ENCODE data around the gene PNMA8A. TPM values are rescaled to one million over a fixed set of nuclear protein-coding genes. Genes with fewer than 3 reads are reported as not detected.

PNMA8A gene
- total and polyA plus RNA-seq, 2 donors (not counting 1 experiment from before 2014, with no cell fraction given): 0.45 to 8.9 TPM

DNA sequence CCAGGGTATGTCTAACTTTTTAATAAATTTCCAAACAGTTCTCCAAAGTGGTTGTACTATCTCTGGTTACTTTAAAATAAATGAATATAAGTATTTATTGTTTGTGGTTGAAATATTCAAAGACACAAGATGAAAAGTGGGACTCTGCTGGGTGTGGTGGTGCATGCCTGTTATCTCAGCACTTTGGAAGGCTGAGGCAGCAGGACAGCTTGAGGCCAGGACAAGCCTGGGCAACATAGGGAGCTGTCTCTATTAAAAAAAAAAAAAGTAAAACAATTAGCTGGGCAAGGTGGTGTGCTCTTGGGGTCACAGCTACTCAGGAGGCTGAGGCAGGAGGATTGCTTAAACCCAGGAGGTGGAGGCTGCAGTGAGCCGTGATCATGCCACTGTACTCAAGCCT is 10.4 kb downstream of the PNMA8A start:
- Histone ChIP-seq H4K20me1 (ENCODE audit: control insufficient read depth, extremely low read depth, insufficient read depth, low read length) (no peaks in the 10 kb centered on the region), H3K9me3 (ENCODE audit: control insufficient read depth, insufficient read depth, low read depth, low read length) (no peaks in the 10 kb centered on the region), H2AFZ (ENCODE audit: low read length) (no peak overlapping the region), H3K36me3 (ENCODE audit: control insufficient read depth, insufficient read depth, low read length) (no peaks in the 10 kb centered on the region), H3K4me1 (ENCODE audit: control insufficient read depth, extremely low read depth, insufficient read depth, low read length) (peaks cover under 1% of the 10 kb centered on the region), H3K9ac (ENCODE audit: insufficient read depth, low read length) (no peak overlapping the region), H3K4me3 (replicated peaks in 1 of 4; ENCODE audit: control extremely low read depth in 1 of 4, insufficient read depth in 1 of 4, low read depth in 3 of 4, low read length in 4 of 4) (no peak overlapping the region), H3K4me2 (ENCODE audit: extremely low read depth, insufficient read depth, low read length) (no peak overlapping the region), H3K27me3 (ENCODE audit: control insufficient read depth, insufficient read depth, low read length) (no peaks in the 10 kb centered on the region), H3K79me2 (ENCODE audit: control insufficient read depth, insufficient read depth, low read length) (no peaks in the 10 kb centered on the region), H3K27ac (ENCODE audit: insufficient read depth, low read length) (no peak overlapping the region)
- TF ChIP-seq, protein P1, sequence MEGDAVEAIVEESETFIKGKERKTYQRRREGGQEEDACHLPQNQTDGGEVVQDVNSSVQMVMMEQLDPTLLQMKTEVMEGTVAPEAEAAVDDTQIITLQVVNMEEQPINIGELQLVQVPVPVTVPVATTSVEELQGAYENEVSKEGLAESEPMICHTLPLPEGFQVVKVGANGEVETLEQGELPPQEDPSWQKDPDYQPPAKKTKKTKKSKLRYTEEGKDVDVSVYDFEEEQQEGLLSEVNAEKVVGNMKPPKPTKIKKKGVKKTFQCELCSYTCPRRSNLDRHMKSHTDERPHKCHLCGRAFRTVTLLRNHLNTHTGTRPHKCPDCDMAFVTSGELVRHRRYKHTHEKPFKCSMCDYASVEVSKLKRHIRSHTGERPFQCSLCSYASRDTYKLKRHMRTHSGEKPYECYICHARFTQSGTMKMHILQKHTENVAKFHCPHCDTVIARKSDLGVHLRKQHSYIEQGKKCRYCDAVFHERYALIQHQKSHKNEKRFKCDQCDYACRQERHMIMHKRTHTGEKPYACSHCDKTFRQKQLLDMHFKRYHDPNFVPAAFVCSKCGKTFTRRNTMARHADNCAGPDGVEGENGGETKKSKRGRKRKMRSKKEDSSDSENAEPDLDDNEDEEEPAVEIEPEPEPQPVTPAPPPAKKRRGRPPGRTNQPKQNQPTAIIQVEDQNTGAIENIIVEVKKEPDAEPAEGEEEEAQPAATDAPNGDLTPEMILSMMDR (conservative IDR thresholded peaks at IDR 0.05 in 1 of 2, IDR thresholded peaks at IDR 0.05 in 1 of 2; ENCODE audit: low read depth in 1 of 2, low read length in 2 of 2): no peak
- TF ChIP-seq EZH2 (IDR thresholded peaks at IDR 0.05; ENCODE audit: low read length, missing control alignments): no peak
- DNase-seq (ENCODE audit: low read depth in 2 of 2): no peak

DNA sequence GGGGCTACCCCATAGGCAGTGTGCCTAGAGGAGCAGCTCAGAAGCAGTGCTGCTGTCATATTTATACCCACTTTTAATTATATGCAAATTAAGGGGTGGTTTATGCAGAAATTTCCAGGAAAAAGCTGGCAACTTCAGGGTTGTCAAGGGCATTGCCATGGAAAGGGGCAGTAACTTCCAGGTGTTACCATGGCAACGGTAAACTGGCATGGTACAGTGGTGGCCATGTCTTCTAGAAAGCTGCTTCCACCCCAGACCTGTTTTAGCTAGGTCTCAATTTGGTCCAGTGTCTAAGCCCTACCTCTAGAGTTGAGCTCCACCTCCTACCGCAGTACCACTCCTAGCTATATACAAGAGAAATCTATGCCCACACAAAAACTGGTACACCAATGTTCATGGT is 11.3 kb downstream of the PNMA8A start:
- Histone ChIP-seq H4K20me1 (ENCODE audit: control insufficient read depth, extremely low read depth, insufficient read depth, low read length) (no peaks in the 10 kb centered on the region), H3K27me3 (ENCODE audit: control insufficient read depth, insufficient read depth, low read length) (no peaks in the 10 kb centered on the region), H2AFZ (ENCODE audit: low read length) (no peak overlapping the region), H3K9me3 (ENCODE audit: control insufficient read depth, insufficient read depth, low read depth, low read length) (no peaks in the 10 kb centered on the region), H3K4me3 (replicated peaks in 1 of 4; ENCODE audit: control extremely low read depth in 1 of 4, insufficient read depth in 1 of 4, low read depth in 3 of 4, low read length in 4 of 4) (no peak overlapping the region), H3K4me1 (ENCODE audit: control insufficient read depth, extremely low read depth, insufficient read depth, low read length) (no peaks in the 10 kb centered on the region), H3K36me3 (ENCODE audit: control insufficient read depth, insufficient read depth, low read length) (no peaks in the 10 kb centered on the region), H3K27ac (ENCODE audit: insufficient read depth, low read length) (no peak overlapping the region), H3K4me2 (ENCODE audit: extremely low read depth, insufficient read depth, low read length) (no peak overlapping the region), H3K9ac (ENCODE audit: insufficient read depth, low read length) (no peak overlapping the region), H3K79me2 (ENCODE audit: control insufficient read depth, insufficient read depth, low read length) (no peaks in the 10 kb centered on the region)
- TF ChIP-seq, protein P1 (conservative IDR thresholded peaks at IDR 0.05 in 1 of 2, IDR thresholded peaks at IDR 0.05 in 1 of 2; ENCODE audit: low read depth in 1 of 2, low read length in 2 of 2): no peak
- no peak for TF ChIP-seq EZH2 (IDR thresholded peaks at IDR 0.05; ENCODE audit: low read length, missing control alignments)
- DNase-seq (ENCODE audit: low read depth in 2 of 2): no peak

DNA sequence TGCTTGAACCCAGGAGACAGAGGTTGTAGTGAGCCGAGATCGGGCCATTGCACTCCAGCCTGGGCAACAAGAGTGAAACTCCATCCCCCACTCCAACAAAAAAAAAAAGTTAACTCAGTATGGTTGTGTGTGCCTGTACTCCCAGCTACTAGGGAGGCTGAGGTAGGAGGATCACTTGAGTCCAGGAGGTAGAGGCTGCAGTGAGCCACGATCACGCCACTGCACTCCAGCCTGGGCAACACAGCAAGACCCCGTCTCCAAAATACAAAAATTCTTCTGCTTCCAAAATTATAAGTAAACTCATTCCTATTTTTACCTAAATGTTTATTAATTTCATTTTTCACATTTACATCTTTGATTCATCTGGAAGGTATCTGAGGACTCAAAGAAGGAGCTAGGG is 14.4 kb downstream of the PNMA8A start:
- Histone ChIP-seq H3K9ac (ENCODE audit: insufficient read depth, low read length) (no peak overlapping the region), H4K20me1 (ENCODE audit: control insufficient read depth, extremely low read depth, insufficient read depth, low read length) (no peaks in the 10 kb centered on the region), H3K27ac (ENCODE audit: insufficient read depth, low read length) (no peak overlapping the region), H2AFZ (ENCODE audit: low read length) (no peak overlapping the region), H3K36me3 (ENCODE audit: control insufficient read depth, insufficient read depth, low read length) (no peaks in the 10 kb centered on the region), H3K4me3 (replicated peaks in 1 of 4; ENCODE audit: control extremely low read depth in 1 of 4, insufficient read depth in 1 of 4, low read depth in 3 of 4, low read length in 4 of 4) (no peak overlapping the region), H3K4me1 (ENCODE audit: control insufficient read depth, extremely low read depth, insufficient read depth, low read length) (no peaks in the 10 kb centered on the region), H3K9me3 (ENCODE audit: control insufficient read depth, insufficient read depth, low read depth, low read length) (no peaks in the 10 kb centered on the region), H3K4me2 (ENCODE audit: extremely low read depth, insufficient read depth, low read length) (no peak overlapping the region), H3K79me2 (ENCODE audit: control insufficient read depth, insufficient read depth, low read length) (no peaks in the 10 kb centered on the region), H3K27me3 (ENCODE audit: control insufficient read depth, insufficient read depth, low read length) (no peaks in the 10 kb centered on the region)
- no peak for TF ChIP-seq EZH2 (IDR thresholded peaks at IDR 0.05; ENCODE audit: low read length, missing control alignments)
- TF ChIP-seq, protein P1 (conservative IDR thresholded peaks at IDR 0.05 in 1 of 2, IDR thresholded peaks at IDR 0.05 in 1 of 2; ENCODE audit: low read depth in 1 of 2, low read length in 2 of 2): no peak
- DNase-seq (ENCODE audit: low read depth in 2 of 2): no peak

Measured in fibroblast of lung (primary cell).